NCI-H2171 (cell line): ENCODE measurements around the gene PRMT2.

ENCODE experiments used
- DNase-seq: peaks from one replicate; lab custom pipeline; 2025; lab: John Stamatoyannopoulos, UW

PRMT2 gene

DNA sequence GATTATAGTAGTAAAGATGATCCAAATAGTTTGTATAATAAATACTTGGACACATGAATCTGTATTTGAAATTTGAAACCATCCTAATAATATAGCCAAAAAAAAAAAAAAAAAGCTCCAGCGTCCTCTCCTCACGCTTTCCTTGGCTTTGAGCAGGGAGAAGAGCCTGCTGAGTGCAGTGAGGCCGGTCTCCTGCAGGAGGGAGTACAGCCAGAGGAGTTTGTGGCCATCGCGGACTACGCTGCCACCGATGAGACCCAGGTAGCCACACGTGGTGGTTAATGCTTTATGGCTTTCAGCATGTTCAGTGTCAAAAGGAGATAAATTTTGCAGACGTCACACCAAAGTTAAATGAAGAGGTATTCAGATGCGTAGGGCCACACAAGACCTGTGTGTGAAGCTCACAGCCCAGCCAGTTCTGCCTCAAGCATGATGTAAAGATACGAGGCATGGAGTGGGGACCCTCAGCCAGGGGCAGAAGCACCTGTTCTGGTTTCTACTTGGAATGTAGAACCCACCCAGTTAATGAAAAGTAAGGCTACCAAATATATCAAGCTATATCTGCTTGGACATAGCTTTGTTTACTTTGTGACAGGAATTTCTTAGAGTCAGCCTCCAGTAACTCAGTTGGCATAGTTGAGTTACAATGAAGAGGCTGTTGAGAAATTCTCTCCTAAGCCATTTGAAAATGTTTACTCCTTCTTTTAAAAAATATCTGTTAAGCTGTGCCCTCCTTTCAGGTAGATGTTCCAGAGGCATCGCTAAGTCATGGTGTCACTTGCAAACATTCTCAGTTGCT, 8.1 kb downstream of the PRMT2 start:
- no peak for DNase-seq

DNA sequence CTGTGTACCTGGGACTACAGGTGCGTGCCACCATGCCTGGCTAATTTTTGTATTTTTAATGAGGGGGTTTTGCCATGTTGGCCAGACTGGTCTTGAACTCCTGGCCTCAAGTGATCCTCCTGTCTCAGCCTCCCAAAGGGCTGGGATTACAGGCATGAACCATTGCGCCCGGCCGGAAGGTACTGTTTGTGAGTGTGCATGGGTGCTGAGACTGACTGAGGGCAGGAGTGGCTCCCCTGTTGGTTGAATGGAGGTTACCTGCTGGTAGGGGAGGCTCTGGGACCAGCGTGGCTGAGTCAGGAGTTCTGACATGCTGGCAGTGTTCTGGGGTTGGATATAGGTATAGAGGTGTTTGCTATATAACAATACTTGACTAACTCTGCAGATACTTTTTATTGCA, 10.4 kb downstream of the PRMT2 start:
- no peak for DNase-seq

DNA sequence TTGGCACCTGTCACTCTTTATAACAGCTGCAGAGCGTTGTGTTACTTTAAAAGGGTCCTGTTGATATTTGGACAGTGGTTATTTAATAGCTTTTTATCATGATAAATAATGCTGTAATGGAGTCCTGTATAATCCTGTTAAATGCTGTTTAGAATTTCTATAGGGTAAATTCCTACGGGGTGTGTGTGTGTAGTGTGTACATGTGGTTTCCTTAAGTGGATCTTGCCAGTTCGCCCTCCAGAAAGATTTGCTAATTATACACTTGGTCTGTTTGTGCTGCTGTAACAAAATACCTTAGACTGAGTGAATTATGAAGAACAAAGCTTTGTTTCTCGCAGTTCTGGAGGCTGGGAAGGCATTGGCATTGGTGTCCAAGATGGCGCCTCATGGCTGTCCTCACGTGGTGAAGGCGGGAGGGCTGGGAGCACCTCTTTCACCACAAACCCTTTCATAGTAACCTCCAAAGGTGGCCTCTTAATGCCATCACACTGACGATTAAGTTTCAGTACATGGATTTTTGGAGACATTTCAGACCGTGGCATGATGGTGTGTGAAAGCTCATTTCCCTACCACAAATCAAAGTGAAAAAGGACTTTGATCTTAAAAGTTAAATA, 11.2 kb downstream of the PRMT2 start:
- no peak for DNase-seq

DNA sequence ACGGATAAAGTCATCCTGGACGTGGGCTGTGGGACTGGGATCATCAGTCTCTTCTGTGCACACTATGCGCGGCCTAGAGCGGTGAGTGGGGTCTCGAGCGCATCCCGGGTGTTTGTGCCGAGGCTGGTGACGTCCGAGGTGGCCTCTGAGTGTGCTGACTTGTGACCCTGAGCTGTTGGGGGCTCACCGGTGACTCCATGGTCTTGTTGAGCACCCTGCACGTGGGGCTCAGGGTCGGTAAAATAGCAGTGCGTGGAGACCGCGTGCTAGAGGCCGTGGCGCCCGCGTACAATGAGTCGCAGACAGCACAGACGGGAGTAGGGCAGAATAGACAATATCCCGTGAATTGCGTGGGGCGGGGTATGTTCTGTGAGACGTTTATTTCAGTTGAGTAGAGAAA, 13.1 kb downstream of the PRMT2 start:
- DNase-seq: no peak

DNA sequence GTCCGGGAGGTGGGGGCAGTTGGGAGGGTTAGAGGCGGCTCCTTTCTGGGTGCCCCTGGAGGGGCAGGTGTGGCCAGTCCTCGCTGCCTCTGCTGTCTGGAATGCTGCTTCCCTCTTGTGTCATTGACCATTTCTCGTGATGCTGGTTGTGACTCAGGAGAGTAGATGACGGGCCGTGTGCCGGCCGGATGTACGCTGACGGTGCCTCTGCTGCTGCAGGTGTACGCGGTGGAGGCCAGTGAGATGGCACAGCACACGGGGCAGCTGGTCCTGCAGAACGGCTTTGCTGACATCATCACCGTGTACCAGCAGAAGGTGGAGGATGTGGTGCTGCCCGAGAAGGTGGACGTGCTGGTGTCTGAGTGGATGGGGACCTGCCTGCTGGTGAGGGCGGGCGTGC, 13.9 kb downstream of the PRMT2 start:
- no peak for DNase-seq

DNA sequence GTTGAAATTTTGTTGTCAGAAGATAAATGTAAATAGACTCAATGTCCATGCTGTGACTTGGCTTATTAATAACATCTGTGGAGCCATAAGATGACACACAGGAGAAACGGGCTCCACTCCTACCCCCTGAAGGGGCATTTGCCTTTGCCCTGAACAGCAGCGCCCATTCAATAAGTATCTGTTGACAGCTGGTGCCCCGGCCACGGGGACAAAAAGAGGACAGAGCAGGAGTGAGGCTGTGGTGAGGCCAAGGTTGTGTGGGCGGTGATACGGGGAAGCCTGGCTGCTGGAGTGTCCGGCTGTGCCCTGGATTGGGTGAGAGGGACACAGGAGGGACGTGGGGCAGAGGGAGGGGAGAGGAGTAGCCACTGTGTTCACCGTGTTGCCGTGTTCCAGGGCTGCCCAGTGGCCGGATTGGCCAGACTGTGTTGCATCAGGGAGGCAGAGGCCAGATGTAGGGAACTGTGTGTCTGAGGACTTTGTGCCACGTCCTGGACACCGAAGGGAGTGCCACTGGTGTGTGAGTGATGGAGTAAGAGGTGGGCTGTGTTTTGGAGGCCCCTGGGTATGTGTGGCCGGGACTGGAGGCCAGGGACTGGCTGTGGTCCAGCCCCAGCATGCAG, 15.1 kb downstream of the PRMT2 start:
- DNase-seq: no peak

DNA sequence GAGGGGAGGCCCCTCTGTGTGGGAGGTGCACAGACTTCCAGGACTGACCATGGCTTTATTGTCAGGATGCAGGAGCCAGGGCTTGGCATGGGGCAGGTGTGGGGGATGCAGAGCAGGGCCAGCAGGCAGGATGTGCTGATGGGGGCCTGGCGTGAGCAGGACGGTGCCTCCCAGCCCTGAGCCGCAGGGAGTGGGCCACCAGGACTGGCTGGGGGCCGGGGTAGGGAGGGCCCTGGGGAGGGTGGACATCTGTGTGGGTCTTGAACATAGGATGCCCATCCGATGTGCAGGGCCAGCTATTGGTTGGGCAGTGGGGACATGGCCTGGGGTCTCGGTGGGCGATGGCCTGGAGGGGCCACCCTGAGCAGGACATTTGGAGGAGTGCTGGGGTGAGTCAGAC, 15.6 kb downstream of the PRMT2 start:
- no peak for DNase-seq

DNA sequence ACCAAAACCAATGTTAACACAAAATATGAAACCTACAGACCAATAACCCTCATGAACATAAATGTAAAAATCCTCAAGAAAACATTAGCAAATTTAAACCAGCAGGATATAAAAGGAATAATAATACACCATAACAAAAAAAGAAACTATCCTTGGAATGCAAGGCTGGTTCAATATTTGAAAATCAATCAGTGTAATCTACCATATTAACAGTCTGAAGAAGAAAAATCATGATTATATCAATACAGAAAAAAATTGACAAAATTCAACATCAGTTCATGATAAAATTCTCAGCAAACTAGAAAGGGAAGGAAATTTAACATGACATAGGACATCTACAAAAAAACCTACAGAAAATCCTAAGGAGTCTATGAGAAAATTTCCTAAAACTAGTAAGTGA, 19.8 kb downstream of the PRMT2 start:
- no peak for DNase-seq

DNA sequence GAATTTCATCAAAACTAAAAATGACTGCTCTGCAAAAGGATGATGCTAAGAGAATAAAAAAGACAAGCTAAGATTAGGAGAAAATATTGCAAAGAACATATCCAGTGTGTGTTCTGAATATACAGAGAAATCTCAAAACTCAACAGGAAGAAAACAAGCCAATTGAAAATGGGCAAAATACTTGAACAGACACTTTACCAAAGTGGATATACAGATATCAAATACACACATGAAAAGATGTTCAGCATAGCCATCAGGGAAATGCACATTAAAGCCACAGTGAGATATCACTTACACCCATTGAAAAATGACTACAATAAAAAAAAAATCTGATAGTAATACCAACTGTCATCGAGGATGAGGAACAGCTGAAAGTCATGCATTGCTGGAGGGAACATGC, 21.3 kb downstream of the PRMT2 start:
- no peak for DNase-seq

DNA sequence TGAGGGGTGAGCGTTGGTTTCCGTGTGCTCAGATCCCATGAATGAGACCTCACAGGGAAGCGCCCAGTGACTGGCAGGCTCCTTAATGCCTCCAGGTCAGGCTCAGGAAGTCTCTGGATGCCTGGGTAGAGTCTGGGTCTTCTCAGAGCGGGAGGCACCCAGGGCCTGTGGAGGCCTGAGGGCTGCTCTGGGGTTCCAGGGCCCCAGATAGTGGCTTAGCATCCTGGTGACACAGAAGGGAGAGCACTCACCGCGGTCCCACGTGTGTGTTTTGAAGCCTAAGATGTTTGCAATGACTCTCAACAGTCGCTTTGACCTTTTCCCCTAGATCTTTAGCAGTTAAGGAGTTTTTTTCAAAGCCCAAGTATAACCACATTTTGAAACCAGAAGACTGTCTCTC, 25.0 kb downstream of the PRMT2 start:
- no peak for DNase-seq

DNA sequence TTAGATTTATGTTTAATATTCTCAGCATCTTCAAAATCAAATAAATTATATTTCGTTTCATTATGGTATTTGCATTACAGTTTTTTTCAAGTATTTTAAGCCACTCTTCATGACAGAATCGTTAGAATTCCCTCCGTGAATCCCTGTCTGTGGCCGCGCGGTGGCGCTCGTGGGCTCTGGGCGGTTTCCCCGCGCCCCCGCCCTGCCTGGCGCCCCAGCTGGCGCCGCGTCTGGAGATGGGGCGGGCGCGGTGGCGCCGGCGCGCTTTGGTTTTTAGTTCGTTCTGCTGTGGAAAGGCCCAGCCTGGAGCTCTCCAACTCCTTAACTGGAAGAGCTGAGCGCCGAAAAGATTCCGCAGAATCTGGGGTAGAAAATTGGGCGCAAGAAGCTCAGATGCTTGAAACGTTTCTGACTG, 25.7 kb downstream of the PRMT2 start:
- DNase-seq: no peak

DNA sequence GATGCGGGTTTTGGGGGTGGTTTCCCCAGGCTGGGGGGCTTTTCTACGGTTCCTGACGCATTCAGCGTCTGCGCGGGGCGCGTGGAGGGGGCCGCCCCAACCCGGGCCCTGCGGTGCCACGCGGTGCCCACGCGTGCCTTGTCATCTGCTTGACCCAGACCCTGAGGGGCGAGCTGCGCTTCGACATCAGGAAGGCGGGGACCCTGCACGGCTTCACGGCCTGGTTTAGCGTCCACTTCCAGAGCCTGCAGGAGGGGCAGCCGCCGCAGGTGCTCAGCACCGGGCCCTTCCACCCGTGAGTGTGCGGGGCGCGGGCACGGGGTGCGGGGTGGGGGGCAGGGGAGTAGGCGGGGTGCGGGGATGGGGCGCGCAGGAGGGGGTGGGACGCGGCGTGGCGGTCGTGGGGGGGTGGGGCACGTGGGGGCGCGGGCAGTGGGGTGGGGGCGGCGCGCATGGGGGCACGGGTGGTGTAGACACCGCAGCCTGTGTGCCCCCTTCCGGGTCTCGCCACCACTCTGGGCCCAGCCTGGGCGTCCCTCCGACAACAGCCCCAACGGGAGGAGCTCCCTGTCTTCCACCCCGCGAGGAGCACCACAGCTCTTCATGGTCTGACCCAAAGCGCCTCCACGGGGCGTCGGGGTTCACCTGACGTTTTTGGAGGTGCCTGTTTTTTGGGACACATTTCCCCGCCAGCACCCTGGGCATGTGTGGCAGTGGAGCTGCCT, 26.3 kb downstream of the PRMT2 start:
- no peak for DNase-seq

DNA sequence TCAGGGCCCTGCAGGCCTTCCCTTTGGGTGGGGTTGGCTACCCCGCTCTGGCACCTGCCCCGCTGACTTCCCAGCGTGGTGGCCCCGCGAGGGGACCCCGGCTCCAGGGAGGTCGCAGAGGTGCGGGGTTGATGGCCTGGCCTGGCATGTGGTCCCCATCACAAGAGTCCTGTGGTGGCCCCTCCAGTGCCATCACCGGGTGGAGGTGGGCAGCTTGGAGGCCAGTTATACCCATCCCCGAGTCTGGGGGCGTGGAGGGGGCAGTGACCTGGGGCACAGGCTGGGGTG, 26.8 kb downstream of the PRMT2 start:
- DNase-seq: no peak

DNA sequence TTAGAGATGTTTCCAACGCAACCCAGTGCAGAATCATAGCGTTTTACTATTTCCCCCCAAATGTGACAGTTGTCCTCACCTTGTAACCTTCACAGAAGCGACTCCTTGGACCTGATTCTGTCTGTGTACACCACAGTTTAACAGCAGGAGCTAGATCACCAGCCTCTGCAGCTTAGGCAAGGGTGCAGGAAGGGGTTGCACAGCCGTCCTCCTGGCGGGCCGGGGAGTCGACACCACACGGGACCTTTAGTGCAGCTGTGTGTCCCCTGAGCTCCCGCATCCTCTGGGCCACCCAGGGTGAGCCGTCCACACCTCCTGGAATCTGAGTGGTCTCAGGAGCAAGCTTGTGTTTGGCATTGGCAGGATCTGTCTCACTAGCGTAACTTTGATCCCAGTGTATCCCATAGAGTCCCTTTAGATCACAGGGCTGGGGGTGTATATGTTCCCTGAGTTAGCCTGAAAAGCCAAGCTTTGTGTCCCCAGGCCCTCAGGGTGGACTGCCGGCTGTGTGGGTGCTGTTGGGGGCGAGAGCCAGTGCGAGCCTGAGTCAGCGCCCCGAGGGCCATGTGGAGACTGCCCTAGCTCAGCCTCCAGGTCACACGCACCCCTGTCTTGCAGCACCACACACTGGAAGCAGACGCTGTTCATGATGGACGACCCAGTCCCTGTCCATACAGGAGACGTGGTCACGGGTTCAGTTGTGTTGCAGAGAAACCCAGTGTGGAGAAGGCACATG, 27.5 kb downstream of the PRMT2 start:
- no peak for DNase-seq

DNA sequence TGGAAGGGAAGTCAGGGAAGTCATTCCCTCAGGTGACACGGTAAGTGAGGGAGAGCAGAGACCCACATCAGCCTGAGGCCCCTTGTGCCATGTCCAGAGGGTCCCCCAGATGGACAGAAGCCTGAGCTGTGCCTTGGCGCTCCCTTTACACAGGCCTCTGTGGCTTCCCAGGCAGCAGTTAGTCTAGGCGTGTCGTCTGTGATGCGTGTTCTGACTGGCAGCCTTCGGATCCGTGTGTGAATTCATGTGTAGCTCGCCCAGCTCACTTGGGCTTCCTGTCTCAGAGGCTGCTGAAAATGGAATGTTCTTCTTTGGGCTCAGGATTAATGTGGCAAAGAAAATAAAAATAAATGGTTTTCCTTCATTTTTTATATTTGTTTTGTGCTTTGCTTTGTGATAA, 28.3 kb downstream of the PRMT2 start:
- no peak for DNase-seq

DNA sequence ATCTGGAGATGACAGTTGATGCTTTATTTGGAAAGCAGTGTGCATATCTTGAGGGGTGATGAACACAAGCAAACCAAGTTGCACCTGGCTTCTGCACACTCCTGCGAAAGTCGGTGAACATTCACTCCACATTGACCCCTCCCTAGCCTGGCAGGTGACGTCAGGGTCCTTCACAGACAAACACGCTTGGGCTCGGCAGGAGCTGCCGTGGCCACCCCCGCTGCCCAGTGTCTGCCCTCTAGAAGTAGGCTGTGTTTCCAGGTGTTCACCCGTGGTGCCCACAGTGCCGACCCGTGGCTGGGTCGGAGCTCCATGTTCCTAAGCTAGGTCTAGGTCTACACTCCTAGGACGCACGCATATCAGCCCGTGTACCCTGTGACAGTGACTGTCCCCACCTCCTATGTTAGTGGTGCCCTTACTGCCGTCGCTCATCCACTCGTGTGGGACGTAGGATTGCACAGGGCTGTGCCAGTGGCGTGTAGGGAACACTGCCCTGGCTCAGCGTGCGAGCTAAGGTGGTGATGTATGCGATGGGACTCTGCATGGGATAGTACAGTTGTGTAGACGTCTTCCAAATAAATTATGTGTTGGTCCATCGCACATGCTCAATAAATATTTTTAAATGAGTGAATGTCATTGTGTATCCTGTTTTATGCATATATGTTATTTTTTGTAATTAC, 29.0 kb downstream of the PRMT2 start:
- no peak for DNase-seq

DNA sequence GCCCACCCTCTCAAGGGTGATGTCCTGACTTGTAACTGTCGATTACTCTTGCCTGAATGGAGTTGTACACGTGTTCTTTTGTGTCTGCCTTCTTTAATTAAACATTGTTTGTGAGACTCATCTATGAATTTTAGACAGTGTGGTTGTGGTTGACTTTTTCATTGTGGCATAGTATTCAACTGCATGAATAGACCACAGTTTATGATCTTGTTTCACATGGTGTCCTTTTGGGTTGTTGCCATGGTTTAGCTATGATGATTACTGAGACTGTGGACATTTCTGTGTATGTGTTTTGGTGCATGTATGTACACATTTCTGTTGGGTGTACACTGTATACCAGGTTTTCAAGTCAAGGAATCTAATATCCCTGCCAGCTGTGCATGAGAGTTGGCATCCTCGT, 30.1 kb downstream of the PRMT2 start:
- peak; percentile 12 for DNase-seq

DNA sequence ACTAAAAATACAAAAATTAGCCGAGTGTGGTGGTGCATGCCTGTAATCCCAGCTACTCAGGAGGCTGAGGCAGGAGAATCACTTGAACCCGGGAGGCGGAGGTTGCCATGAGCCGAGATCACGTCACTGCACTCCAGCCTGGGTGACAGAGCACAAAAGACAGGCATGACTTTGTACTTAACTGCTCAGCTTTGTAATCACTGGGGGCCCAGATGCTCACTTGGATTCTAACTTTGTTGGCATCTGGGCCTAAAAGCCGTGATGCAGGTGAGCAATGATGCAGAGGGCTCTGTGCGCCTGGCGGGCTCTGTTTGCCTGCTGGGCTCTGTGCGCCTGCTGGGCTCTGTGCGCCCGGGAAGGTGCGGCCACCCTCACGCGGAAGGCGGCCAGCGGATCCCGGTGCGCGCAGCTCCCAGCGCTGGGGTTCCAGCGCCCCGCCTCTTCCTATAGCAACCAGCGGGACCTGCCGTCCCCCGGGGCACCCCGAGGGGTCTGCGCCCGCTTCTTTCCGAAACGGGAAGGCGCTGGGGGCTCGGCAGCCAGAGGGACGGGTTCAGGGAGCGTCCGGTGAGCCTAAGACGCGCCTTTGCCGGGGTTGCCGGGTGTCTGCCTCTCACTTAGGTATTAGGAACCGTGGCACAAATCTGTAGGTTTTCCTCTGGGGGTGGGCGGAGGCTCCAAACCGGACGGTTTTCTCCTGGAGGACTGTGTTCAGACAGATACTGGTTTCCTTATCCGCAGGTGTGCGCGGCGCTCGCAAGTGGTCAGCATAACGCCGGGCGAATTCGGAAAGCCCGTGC, 31.7 kb downstream of the PRMT2 start:
- peak; percentile 32 for DNase-seq

DNA sequence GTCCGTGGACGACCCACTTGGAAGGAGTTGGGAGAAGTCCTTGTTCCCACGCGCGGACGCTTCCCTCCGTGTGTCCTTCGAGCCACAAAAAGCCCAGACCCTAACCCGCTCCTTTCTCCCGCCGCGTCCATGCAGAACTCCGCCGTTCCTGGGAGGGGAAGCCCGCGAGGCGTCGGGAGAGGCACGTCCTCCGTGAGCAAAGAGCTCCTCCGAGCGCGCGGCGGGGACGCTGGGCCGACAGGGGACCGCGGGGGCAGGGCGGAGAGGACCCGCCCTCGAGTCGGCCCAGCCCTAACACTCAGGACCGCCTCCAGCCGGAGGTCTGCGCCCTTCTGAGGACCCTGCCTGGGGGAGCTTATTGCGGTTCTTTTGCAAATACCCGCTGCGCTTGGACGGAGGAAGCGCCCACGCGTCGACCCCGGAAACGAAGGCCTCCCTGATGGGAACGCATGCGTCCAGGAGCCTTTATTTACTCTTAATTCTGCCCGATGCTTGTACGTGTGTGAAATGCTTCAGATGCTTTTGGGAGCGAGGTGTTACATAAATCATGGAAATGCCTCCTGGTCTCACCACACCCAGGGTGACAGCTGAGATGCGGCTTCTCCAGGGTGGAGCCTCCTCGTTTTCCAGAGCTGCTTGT, 32.4 kb downstream of the PRMT2 start:
- DNase-seq: peak; percentile 27

DNA sequence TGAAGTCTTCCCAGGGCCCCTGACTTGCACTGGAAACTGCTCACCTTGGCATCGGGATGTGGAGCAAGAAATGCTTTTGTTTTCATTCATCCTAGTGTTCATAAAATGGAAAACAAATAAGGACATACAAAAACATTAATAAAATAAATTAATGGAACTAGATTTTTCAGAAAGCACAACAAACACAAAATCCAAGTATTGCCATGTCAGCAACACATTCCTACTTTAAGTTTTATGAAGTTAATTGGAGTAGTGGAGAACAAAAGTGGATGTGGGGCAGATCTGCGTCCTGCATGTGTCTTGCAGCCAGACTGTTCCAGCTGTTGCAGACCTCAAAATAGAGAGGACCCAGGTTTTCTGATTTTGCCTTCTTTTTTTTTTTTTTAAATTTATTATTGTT, 32.9 kb downstream of the PRMT2 start:
- no peak for DNase-seq
